HL-60 (cell line): ENCODE measurements around the gene AMACR.

ENCODE experiments used
- CTCF ChIP-seq: IDR thresholded peaks from one replicate; pipeline ENCODE4 v1.5.1; 2011; ENCODE audit warnings: low read length, control low read depth, inconsistent platforms; ENCODE audit not compliant: insufficient read depth
- GABPA ChIP-seq: IDR thresholded peaks from 2 replicates; pipeline ENCODE4 v1.6.1; 2012; ENCODE audit warnings: low read depth
- SPI1 ChIP-seq: IDR thresholded peaks from 2 replicates; pipeline ENCODE4 v1.6.1; 2012; ENCODE audit warnings: low read depth, mild to moderate bottlenecking, borderline replicate concordance

- no peak for TF ChIP-seq CTCF
- TF ChIP-seq GABPA, result no peak
- no peak for TF ChIP-seq SPI1
Observed at GRCh38 chr5:34013547-34013946, 5.7 kb upstream of the AMACR start.
